Activated CD4-positive, alpha-beta T cell treated with anti-CD3 and anti-CD28 coated beads, Interleukin-2, amount 50 U/mL, for 16 hours (primary cell): ENCODE data around the gene CHAD.
"Not testable (repeated sequence)": the region's sequence is repeated elsewhere in the genome, so short reads cannot be mapped to it uniquely, and the experiment has no call there.

Experiments used
- DNase-seq: peaks from one replicate; pipeline ENCODE4 v3.0.0-alpha.2; 2020

Gene CHAD

GRCh38 chr17:50452630-50453300 is 15.9 kb downstream of the CHAD start:
- no peak for DNase-seq

GRCh38 chr17:50451943-50452629 is 16.6 kb downstream of the CHAD start:
- no peak for DNase-seq

- no peak for DNase-seq
These were observed 20.0 kb downstream of the CHAD start for GRCh38 chr17:50448643-50449042.

GRCh38 chr17:50447870-50448595 is 20.6 kb downstream of the CHAD start:
- DNase-seq, result no peak

- no peak for DNase-seq
These were observed 22.9 kb downstream of the CHAD start for GRCh38 chr17:50445730-50446325.

- DNase-seq, result no peak
These were observed 23.6 kb downstream of the CHAD start for GRCh38 chr17:50444841-50445715.

GRCh38 chr17:50443505-50443974 is 25.1 kb downstream of the CHAD start:
- no peak for DNase-seq

- DNase-seq, result no peak
These were observed 27.5 kb downstream of the CHAD start for GRCh38 chr17:50440838-50441829.

- no peak for DNase-seq
These were observed 28.4 kb downstream of the CHAD start for GRCh38 chr17:50440172-50440837.

- no peak for DNase-seq
These were observed 29.7 kb downstream of the CHAD start for GRCh38 chr17:50439008-50439407.

- DNase-seq, result no peak
These were observed 31.3 kb downstream of the CHAD start for GRCh38 chr17:50437409-50437808.

- DNase-seq, result no peak
These were observed 36.4 kb downstream of the CHAD start for GRCh38 chr17:50432125-50432762.

- DNase-seq, result no peak
These were observed 37.7 kb downstream of the CHAD start for GRCh38 chr17:50430821-50431618.

- DNase-seq, result no peak
These were observed 38.9 kb downstream of the CHAD start for GRCh38 chr17:50429793-50430192.

- no peak for DNase-seq
These were observed 39.8 kb downstream of the CHAD start for GRCh38 chr17:50428831-50429424.

GRCh38 chr17:50428126-50428525 is 40.6 kb downstream of the CHAD start:
- not testable (repeated sequence) for DNase-seq

GRCh38 chr17:50426814-50427787 is 41.6 kb downstream of the CHAD start:
- DNase-seq, result peak; percentile 35

GRCh38 chr17:50426472-50426782 is 42.3 kb downstream of the CHAD start:
- DNase-seq, result no peak
